ENCODE data around the gene DEDD2. TPM values are rescaled to one million over a fixed set of nuclear protein-coding genes. Genes with fewer than 3 reads are reported as not detected.

DEDD2 gene
- total RNA-seq, 1 experiment from 2014 or later = 43.8 TPM

Other genes with a start within 250 kb of the DEDD2 start
- gene ATP1A3, start 223.4 kb downstream of the DEDD2 start, total RNA-seq (2014; rRNA removed; shearing (Covaris generic)) = 0.05 TPM in 1 of 2 replicates, not detected in the other
- 0.07 TPM in 1 of 2 replicates, not detected in the other for gene GRIK5, start 147.5 kb downstream of the DEDD2 start, total RNA-seq (2014; rRNA removed; shearing (Covaris generic))
- gene ZNF574, start 141.5 kb downstream of the DEDD2 start, total RNA-seq (2014; rRNA removed; shearing (Covaris generic)) = 18.1 and 29.9 TPM in 2 replicates
- 0.17 and 0.30 TPM in 2 replicates for gene POU2F2, start 85.2 kb downstream of the DEDD2 start, total RNA-seq (2014; rRNA removed; shearing (Covaris generic))
- 6.4 and 12.1 TPM in 2 replicates for gene ZNF526, start 2.6 kb upstream of the DEDD2 start, total RNA-seq (2014; rRNA removed; shearing (Covaris generic))
- 32.7 and 34.8 TPM in 2 replicates for gene GSK3A, start 24.9 kb upstream of the DEDD2 start, total RNA-seq (2014; rRNA removed; shearing (Covaris generic))
- 34.6 and 42.1 TPM in 2 replicates for gene ERF, start 37.5 kb upstream of the DEDD2 start, total RNA-seq (2014; rRNA removed; shearing (Covaris generic))
- gene CIC, start 51.6 kb upstream of the DEDD2 start, total RNA-seq (2014; rRNA removed; shearing (Covaris generic)) = 25.7 and 30.4 TPM in 2 replicates
- 0.30 and 2.1 TPM in 2 replicates for gene PRR19, start 84.5 kb upstream of the DEDD2 start, total RNA-seq (2014; rRNA removed; shearing (Covaris generic))
- gene PAFAH1B3, start 84.9 kb upstream of the DEDD2 start, total RNA-seq (2014; rRNA removed; shearing (Covaris generic)) = 80.7 and 81.2 TPM in 2 replicates
- gene TMEM145, start 95.6 kb upstream of the DEDD2 start, total RNA-seq (2014; rRNA removed; shearing (Covaris generic)) = not detected in 2 replicates
- gene MEGF8, start 108.0 kb upstream of the DEDD2 start, total RNA-seq (2014; rRNA removed; shearing (Covaris generic)) = 5.0 and 12.3 TPM in 2 replicates
- gene CNFN, start 172.6 kb upstream of the DEDD2 start, total RNA-seq (2014; rRNA removed; shearing (Covaris generic)) = 3.8 TPM in 1 of 2 replicates, not detected in the other
- 0.17 and 3.3 TPM in 2 replicates for gene LIPE, start 209.7 kb upstream of the DEDD2 start, total RNA-seq (2014; rRNA removed; shearing (Covaris generic))
- not detected in 2 replicates for gene CXCL17, start 225.3 kb upstream of the DEDD2 start, total RNA-seq (2014; rRNA removed; shearing (Covaris generic))